HG02759 (cell line): Measurements from ENCODE around the gene CYP27C1.

Experiments used
- ATAC-seq: cut with Tn5 transposase; IDR thresholded peaks from one replicate; pipeline ENCODE4 v1.9.1; 2021; ENCODE audit warnings: mild to moderate bottlenecking, moderate library complexity; ENCODE audit not compliant: unreplicated experiment

Gene CYP27C1

DNA sequence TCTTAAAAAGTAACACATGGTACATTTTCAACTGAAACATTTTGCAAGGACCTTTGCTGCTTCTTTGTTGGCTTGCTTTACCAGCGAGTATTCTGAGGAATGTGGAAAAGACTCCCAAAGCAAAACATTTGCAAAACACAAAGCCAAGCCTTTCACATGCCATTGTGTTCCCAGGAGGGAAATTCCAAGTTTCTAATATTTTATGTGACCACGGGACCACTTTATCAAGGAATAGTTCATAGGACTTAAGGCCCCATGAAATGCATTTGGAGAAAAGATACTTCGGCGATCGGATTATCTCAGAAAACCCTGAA is 26.2 kb downstream of the CYP27C1 start:
- no peak for ATAC-seq

DNA sequence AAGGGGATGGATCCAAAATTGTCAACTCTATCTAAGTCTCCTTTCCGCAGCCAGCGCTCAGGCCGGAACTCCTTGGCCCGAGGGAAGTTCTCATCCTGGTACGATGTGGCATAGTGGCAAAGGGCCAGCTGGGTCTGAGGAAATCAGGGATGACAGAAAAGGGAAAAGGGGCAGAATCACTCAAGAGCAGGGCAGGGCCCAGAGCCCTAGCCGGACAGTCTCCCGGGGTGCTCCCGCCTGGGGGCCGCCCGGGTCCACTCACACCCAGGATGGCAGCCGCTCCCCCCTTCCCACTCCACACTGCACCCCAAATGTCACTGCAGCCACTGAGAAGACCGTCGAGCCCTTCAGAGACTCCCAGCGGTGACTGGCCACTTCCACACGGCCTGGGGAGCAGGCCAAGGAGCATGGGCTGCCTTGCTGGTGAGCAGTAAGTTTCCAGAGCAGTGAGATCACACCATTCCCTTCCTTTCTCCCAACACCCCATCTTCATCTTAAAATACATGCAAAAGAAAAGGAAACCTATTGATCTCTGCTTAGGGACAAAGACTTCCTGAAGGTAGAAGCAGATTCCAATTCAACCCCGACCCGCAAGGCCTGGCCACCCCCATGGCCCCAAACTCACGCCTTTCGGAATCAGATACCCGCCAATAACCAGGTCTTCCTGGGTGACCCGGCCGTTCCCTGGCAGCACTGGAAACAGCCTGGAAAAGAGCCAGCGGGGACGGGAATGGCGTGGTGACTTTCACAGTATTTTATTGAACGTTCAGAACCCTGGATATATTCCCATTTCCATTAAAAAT is 26.7 kb downstream of the CYP27C1 start:
- ATAC-seq: no peak

DNA sequence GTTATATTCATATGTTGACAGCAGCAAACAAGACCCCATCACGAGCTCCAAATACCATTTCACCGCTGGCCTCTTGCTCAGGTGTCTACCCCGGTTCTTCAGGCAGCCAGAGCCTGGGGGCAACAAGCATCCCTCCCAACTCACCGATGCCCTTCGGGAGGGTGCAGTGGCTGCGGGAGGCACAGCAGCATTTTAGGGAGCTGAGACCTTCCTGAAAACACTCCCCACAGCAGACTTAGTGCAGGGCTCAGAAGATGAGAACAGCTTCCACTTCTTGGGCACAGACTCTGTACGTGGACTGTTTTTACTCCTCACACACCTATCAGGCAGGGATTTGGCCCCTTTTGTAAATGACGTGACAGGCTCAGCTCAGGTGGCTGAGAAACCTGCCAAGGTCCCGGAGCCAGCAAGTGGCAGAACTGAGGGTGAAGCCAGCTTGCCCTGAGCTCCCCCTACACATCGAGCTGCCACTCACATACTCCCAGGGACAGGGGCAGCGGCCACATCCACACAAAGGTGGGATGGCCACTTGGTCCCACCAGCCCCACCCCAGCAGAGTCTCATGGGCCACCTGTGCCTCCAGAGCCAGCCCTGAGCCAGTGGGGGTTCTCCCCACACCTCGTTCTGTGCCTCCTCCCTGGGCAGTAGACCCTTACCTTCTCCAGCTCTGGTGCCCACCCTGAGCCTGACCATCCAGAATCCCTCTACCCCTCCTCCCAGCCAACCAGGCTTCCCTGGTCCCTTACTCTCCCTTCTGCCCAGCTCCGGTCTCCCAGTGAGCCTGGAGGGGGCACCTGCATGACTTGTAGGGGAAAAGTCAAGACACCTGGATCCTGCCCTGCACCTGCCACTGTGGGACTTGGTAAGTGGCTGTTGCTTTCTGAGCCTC is 28.5 kb downstream of the CYP27C1 start:
- ATAC-seq: no peak

- ATAC-seq: no peak
Measured at GRCh38 chr2:127188797-127189196, 31.3 kb downstream of the CYP27C1 start.

GRCh38 chr2:127187831-127188230 is 32.3 kb downstream of the CYP27C1 start:
- no peak for ATAC-seq

DNA sequence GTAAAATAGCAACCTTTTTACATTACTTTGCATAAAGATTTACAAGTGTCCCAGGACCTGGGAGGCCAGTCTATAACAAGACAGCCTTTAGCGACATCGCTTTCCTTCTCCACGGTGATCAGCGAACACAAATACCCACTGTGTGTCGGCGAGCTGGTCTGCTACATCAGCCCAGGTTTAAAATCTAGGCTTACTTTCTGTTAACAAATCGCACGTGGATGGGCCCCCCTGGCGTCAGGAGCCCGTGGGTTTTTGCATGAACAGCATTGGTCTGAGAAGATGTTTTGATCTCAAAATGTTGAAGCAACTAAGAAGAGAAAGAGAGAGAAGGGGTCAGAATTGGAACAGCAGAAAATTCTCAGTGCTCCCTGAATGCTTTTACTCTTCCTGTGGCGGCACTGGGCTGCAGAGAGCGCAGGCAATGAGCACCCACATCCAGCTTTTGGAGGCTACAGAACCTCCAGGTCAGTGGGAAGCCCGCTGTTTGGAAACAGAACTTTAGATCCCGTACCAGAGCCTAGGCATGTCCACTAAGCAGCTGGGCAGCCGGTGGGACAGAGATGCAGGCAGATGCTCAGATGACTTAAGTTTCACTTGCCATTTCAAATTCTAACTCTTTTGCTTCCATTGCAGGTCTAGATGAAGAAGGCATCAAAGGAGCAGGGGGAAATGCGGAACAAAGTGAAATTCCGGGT is 32.9 kb downstream of the CYP27C1 start:
- no peak for ATAC-seq

DNA sequence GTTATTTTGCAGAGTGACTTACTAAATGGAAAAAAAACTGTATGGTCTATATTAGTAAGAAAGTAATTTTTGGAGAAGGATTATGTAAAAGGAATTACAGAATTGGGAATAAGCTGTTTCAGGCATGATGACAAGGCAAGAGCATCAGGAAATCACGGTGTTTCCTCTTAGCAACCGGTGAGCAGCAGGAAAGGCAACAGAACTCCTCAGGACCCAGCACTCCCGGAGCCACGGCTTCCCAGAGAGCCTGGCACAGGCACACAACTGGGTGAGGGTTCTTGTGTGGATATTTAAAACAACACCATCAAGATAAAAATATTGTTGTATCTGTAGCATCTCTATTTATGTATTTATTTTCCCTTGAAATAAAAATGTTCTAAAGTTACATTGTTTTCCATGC is 34.4 kb downstream of the CYP27C1 start:
- ATAC-seq: no peak

DNA sequence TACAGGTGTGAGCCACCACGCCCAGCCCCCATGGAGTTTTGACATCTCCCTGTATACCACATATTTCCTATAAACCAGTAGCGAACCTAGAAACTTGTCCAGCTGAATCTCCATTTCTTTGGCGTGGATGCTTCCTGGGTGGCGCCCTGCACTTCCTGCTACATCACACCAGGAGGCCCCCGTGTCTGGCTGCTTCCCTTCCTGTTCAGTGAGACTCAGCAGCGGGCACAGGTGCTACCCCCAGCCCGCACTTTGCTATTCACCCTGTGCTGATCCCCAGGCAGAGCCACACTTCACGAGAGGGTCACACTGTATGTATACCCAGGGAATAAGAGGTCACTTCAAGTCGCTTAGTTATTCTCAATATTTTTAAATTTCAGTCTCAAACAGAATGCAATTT is 35.0 kb downstream of the CYP27C1 start:
- ATAC-seq: no peak

- no peak for ATAC-seq
Measured at GRCh38 chr2:127183771-127184170, 36.3 kb downstream of the CYP27C1 start.

- no peak for ATAC-seq
Measured at GRCh38 chr2:127182626-127183458, 37.3 kb downstream of the CYP27C1 start.

GRCh38 chr2:127181851-127182250 is 38.2 kb downstream of the CYP27C1 start:
- ATAC-seq: no peak

DNA sequence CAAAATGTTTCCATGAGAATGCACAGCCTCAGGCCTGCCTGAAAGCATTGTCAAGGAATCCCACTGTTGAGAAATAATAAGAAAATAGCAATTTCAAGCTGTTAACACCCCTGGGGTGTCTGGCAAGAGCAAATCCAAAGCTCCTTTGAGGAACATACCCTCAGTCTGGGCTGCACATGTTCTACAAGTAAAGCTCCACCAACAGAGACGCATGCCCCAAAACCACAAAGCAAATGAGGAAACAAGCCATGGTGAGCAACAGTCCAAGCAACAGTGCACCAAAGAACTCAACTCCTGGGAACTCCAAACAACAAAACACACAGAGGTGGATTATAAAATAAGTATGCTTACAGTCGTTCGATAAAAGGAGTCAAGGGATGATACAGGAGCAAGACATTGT is 40.3 kb downstream of the CYP27C1 start:
- ATAC-seq: no peak

DNA sequence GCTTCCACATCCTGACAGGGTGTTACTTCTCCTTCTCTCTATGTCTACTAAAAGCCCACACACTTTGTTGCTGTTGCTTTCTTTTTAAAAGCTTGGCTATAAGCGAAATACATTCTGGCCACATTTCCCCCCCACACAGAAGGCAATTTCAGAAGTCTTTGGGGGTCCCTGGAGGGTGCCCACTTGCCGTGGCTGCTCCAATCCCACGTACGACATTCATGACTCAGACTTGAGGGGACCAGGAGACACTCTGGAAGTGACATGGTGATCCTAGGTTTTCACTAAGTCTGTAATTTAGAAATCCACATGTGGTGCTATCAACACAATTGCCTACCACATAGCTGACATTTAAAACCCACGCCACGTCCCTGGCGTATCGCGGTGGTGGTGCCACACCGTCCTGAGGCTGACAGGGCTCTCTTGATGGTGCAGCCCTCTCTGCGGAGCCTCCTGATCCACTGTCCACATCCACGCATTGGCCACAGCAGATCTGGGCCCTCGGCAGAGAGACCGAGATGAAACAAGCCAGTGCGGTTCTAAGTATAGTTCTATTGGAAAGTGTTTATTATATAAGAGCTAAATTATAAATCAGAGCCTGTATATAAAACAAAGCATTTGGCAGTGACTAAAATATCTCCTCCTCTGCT is 42.4 kb downstream of the CYP27C1 start:
- no peak for ATAC-seq

- no peak for ATAC-seq
Measured at GRCh38 chr2:127176371-127177311, 43.5 kb downstream of the CYP27C1 start.

DNA sequence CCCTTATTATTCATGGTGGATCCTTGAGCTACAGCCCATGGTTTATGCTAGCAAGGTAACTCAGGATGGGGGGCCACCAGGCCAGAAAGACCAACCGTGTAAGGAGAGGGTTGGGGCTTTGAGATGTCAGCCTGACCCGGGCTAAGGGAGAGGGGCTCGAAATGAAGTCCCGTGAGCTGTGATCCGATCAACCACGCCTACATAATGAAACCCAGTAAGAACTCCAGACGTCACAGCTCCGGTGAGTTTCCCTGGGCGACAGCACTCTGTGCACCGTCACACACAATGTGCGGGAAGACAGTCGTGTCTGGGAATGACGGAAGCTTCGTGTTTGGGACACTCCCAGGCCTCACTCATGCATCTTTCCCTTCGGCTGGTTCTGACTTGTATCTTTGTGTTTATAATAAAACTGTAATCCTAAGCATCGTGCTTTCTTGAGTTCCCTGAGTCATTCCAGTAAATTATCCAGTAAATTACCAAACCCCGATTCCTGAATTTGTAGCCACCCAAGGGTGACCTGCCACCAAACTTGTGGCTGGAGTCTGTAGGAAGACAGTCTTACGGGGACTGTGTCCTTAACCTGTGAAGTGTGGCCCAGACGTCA is 44.2 kb downstream of the CYP27C1 start:
- ATAC-seq: no peak

GRCh38 chr2:127175041-127175721 is 44.9 kb downstream of the CYP27C1 start:
- no peak for ATAC-seq

DNA sequence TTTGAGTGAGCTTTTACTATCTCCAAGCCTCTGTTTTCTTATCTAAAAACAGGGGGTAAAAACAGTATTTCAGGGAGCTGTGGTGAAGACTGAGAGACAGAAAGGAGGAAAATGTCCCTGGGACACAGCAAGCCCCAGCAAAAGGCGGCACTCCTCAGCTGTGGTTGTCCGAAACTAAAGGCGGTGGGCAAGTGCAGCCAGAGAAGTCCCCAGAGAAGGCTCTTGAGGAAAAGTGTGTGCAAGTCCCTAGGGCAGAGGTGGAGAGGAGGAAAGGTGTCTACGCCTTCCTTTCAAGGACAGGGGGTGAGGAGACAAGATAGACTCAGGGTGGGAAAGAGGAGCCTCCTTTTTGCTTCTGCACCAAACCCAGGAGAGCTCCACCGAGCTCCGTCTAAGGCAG is 45.5 kb downstream of the CYP27C1 start:
- no peak for ATAC-seq

GRCh38 chr2:127174136-127174535 is 46.0 kb downstream of the CYP27C1 start:
- ATAC-seq: no peak
